ENCODE data around the gene PPP1R12A. TPM values are rescaled to one million over a fixed set of nuclear protein-coding genes. Genes with fewer than 3 reads are reported as not detected.

PPP1R12A gene
- total and polyA plus RNA-seq, 2 of the 4 experiments (the other 2 are of a cell fraction): 47.7 to 112 TPM

DNA sequence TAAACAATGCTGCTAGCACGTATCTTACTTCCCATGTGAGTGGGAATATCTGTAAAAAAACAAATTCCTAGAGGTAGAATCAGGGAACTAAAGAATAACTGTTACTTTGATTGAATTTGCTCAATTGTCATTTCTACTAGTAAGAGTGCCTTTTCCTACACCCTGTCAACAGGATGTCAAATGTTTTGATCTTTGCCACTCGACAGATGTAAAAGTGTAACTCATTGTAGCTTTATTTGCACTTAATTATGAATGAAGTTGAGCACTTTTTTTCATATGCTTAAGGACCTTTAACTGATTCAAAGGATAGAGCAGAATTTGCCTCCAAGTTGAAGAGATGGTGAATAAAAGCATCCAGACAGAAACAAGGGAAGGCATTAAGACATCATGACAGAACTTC lies 104.5 kb downstream of the PPP1R12A start:
- H3K9ac ChIP-seq (ENCODE audit: low read depth, low read length): no peak overlapping the region
- dilution Hi-C loops (cut with HindIII; ENCODE audit: low sequenced_read_pairs, unreplicated experiment): no loop called here
- no peak overlapping the region for H2BK15ac ChIP-seq (ENCODE audit: low read depth, low read length)
- intact Hi-C loops (cut with micrococcal nuclease): no loop called here
- peaks cover 7% of the 10 kb centered on the region for H3K36me3 ChIP-seq (ENCODE audit: control insufficient read depth, insufficient read depth, low read length)
- H3K27ac ChIP-seq (ENCODE audit: insufficient read depth, low read length): no peak overlapping the region
- no peak overlapping the region for H3K4me3 ChIP-seq (ENCODE audit: insufficient read depth, low read depth, low read length)
- no peak overlapping the region for H3K4ac ChIP-seq (ENCODE audit: low read depth, low read length)
- TF ChIP-seq RFX5 (IDR thresholded peaks at IDR 0.05; ENCODE audit: low read depth, low read length): no peak
- no peak for TF ChIP-seq MAZ (IDR thresholded peaks at IDR 0.05; ENCODE audit: borderline replicate concordance, low read depth, low read length)
- no peak for TF ChIP-seq CEBPB (IDR thresholded peaks at IDR 0.05; ENCODE audit: low read depth, low read length)
- no peak overlapping the region for H4K8ac ChIP-seq (ENCODE audit: low read depth in 2 of 2, low read length in 2 of 2)
- no peak overlapping the region for H3K18ac ChIP-seq (ENCODE audit: low read depth, low read length)
- no peak overlapping the region for H2BK5ac ChIP-seq (ENCODE audit: low read depth, low read length, poor library complexity, severe bottlenecking)
- peaks cover 30 to 46% of the 10 kb centered on the region in 2 experiments for H3K79me1 ChIP-seq (ENCODE audit: low read depth in 1 of 2, low read length in 2 of 2)
- no peaks in the 10 kb centered on the region for H3K4me1 ChIP-seq (ENCODE audit: control insufficient read depth, insufficient read depth, low read length)
- peaks cover 5% of the 10 kb centered on the region; the same call in 1 of the 2 replicates for H3K9me1 ChIP-seq (ENCODE audit: insufficient read depth, low read length)
- H3K56ac ChIP-seq (ENCODE audit: extremely low read depth, insufficient read depth, low read length): no peak overlapping the region
- H2AK9ac ChIP-seq (replicated peaks; ENCODE audit: low read depth, low read length, poor library complexity): no peak overlapping the region
- no peak for DNase-seq
- H3K27me3 ChIP-seq (ENCODE audit: control insufficient read depth, insufficient read depth, low read length): no peaks in the 10 kb centered on the region
- peaks cover 16% of the 10 kb centered on the region; the same call in 1 of the 2 replicates for H4K20me1 ChIP-seq (ENCODE audit: insufficient read depth, low read length)
- H2AFZ ChIP-seq (replicated peaks; ENCODE audit: low read length, poor library complexity): no peak overlapping the region
- H3K23ac ChIP-seq (ENCODE audit: low read depth, low read length): no peak overlapping the region
- in situ Hi-C loops (cut with MboI; ENCODE audit: low sequenced_read_pairs): no loop called here
- H2BK120ac ChIP-seq (ENCODE audit: low read depth, low read length): no peak overlapping the region
- ChIA-PET CTCF (interaction anchor here (0.9 kb wide), 1 partner anchor 9 kb away, joined by 4 read pairs; no protein-coding TSS in a partner anchor), POLR2A (ENCODE audit: unreplicated experiment) (no interaction called here)
- H3K9me3 ChIP-seq (ENCODE audit: control insufficient read depth, insufficient read depth, low read length): no peaks in the 10 kb centered on the region
- no peak overlapping the region for H3K4me2 ChIP-seq (ENCODE audit: low read depth, low read length)
- no peak for ATAC-seq (ENCODE audit: low read depth)
- H2AK5ac ChIP-seq (ENCODE audit: low read depth, low read length): no peak overlapping the region
- no peak overlapping the region for H4K5ac ChIP-seq (ENCODE audit: low read depth, low read length)
- BruUV-seq (replicated peaks): no TSS peak
- no CpG with 5 or more reads among the region's 2 CpGs for WGBS, 2 experiments (ENCODE audit: extremely low coverage in 2 of 2, insufficient read length in 1 of 2)
- no peak overlapping the region for H3K14ac ChIP-seq (replicated peaks; ENCODE audit: low read depth, low read length)
- no peak overlapping the region for H2BK20ac ChIP-seq (ENCODE audit: low read depth, low read length)
- H4K91ac ChIP-seq (ENCODE audit: insufficient read depth, low read depth, low read length): no peak overlapping the region
